Right ventricle myocardium inferior (tissue), 1 donor: ENCODE results near the gene CSTF3. TPM values are rescaled to one million over a fixed set of nuclear protein-coding genes. Genes with fewer than 3 reads are reported as not detected.

Experiments used
- ATAC-seq: fragments of 200-7000 bp; cut with Tn5 transposase; one replicate; pipeline ENCODE4 v1.9.1; 2020; ENCODE audit warnings: mild to moderate bottlenecking, moderate library complexity
- DNase-seq: peaks from one replicate; pipeline ENCODE4 v3.0.0; 2021; ENCODE audit errors: missing footprints
- intact Hi-C: fragments of 100-400 bp; cut with DNase I; formaldehyde crosslinking; loops from one replicate; pipeline ENCODE4 v1.11.0; 2022
- total RNA-seq: library from RNA; stranded (reverse); fragmentation: NEBNext Ultra II Directional; extraction: Animal tissue kit (Norgen Biotek cat#: 25700); gene quantifications from one replicate; pipeline ENCODE4 v1.2.1, GENCODE V29; 2021
- donor health status: DM: no; HTN: yes; CAD: no; lungs with severe emphysema.

CSTF3 gene
- total RNA-seq, 1 donor from 2014 or later, result 12.6 TPM

DNA sequence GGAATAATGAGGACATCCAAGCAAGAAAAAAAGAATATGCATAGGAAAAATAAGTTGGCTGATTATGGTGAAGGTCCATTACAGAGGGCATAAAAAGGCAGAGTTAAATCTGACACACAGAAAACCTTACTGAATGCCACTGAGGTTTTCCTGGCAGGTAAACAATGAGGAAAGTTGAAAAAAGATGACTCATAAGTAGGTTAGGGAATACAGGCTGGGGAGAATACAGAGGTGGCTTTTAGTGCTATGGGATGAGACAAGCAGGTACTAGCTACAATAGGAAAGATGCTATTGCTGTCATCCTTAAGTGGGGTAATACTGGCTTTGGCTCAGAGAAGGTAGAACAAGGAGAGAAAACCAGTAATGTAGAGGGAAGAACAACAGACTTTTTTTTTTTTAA is 44.7 kb downstream of the CSTF3 start:
- intact Hi-C loops, result no loop called here
- DNase-seq (no peak), ATAC-seq (no peak)

DNA sequence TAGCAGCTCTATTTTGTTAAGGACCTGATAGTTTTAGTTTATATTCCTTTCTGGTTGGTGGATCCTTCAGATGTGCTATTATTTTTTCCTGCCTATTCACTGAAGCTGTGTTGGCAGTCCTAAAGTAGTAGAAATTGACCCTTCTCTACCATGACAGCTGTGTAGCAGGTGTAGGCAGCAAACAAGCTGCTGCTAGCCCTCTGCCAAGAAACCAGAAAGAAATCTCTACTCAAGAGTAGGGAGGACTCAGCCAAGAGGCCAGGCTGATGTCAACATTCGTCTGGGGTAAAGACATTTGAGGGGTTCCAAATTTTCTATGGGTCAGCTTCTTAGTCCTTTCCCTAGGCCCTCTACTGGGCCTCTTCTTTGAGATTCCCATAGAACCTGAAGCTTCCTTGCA is 51.2 kb downstream of the CSTF3 start:
- ATAC-seq, result peak; percentile 74
- intact Hi-C loops, result no loop called here
- DNase-seq, result no peak

DNA sequence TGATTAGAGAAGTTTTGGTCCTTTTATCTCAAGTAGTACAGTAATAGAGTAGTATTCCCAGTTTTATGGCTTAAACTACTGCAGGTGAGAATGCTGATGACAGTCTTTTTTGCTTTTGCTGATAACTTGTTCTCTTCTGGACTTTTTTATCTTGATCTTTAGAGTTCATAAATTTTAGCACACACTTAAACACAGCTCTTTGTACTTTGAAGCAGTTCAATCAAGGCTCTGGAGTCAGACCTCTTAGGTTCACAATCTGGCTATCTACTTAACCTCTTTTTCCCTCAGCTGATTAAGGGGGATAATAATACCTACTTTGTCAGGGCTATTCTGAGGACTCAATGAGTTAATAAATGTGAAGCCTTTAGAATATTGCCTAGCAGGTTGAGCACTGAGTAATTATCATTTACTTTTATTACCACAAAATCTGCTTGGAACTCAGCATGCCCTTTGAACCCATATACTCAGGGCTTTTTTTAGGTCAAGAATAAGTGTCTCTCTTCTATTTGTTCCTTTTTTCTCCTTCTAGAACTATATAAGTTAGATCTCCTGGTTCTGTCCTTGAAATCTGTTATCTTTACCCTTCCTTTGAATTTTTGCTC is 51.9 kb downstream of the CSTF3 start:
- ATAC-seq (no peak), DNase-seq (no peak)
- intact Hi-C loops, result no loop called here

DNA sequence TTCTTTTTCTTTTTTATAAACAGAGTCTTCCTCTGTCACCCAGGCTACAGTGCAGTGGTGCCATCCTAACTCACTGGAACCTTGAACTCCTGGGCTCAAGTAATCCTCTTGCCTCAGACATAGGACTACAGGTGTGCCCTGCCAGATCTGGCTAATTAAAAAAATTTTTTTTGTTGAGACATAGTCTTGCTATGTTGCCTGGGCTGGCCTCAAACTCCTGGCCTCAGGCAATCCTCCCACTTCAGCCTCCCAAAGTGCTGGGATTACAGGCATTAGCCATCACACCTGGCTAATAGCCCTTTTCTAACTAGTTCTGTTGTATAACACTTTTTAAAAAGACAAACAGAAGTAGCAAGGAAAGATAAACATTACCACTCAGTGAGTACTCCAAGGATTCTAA is 57.4 kb downstream of the CSTF3 start:
- DNase-seq (no peak), ATAC-seq (no peak)
- intact Hi-C loops, result no loop called here

DNA sequence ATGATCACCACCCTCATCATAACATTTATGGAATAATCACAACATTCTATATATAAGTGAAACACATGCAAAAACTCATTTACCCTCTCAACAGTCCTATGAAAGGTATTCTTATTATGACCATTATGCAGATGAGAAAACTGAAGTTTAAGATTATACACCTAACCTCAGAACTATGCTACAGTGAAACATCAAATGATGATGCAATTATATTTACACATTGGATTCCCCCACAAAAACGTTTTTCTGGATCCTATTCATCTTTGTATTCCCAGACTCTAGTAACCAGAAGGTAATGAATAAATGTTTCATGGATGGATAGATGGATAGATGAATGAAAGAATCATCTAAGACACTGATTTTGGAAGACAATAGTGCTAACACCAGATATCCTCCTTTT is 67.1 kb downstream of the CSTF3 start:
- intact Hi-C loops, result no loop called here
- no peak for DNase-seq
- ATAC-seq, result no peak

DNA sequence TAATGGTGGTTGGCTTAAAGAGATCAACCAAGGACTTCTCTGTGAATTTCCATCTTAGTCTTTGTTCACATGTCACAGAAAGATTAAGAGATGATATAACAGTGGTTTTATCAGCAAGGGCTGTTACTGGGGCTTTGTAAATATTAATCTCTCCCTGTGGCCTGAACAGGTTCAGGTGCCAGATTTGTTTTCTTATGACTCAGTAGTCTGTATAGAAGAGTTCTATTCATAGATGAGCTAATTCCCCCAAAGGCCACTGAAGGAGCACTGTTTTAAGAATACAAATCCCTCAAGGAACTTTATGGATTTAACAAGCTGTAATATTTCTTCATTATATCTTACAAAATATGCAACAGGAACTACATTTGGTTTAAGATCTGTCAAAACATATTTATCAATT is 71.5 kb downstream of the CSTF3 start:
- ATAC-seq, result no peak
- intact Hi-C loops, result no loop called here
- no peak for DNase-seq

DNA sequence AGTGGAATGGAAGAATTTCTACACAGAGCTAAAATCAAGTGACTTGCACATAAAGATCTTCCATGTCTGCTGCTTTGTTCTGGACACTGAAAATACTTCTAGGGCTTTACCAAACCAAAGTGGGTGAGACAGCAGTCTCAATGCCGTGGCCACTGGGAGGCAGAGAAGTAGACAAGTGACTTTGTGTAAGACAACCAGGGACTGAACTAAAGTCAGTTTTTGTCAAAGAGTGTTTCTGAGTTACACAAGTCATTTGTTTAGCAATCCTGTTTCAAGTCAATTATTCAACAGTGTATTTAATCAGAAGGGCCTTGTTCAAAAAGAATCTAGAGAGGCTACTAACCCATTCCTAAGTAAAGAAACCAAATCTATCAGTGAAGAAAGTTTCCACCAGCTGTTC is 75.3 kb downstream of the CSTF3 start:
- intact Hi-C loops, result no loop called here
- ATAC-seq (no peak), DNase-seq (no peak)

DNA sequence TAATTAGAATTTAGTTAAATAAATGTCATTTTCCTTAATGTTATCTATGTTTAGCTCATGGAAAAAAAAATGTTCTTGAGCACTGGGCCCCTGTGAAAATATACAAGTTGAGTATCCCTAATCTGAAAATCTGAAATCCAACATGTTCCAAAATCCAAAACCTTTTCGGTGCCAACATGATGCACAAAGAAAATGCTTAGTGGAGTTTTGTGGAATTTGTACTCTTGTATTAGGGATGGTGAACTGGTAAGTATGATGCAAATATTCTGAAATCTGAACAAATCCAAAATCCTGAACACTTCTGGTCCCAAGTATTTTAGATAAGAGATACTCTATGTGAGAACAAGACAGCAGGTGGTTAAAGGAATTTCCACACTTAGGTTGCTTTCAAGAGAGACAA is 77.4 kb downstream of the CSTF3 start:
- intact Hi-C loops, result no loop called here
- ATAC-seq (no peak), DNase-seq (no peak)

DNA sequence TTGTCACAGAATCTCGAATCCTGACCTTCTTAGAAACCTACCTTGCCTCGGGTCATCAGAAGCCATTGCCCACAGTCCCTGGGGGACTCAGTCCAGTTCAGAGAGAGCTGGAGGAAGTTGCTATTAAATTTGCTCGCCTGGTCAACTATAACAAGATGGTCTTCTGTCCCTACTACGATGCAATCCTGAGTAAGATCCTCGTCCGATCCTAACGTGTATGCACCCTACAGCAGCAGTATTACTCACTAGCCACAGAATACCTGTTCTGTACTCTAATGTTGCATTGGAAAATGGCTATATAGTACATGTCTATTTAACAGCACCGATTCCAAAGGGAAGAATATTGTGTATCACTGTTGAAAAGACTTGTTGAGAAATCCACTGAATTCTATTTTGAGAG is 88.8 kb downstream of the CSTF3 start:
- no peak for ATAC-seq
- intact Hi-C loops, result no loop called here
- no peak for DNase-seq

DNA sequence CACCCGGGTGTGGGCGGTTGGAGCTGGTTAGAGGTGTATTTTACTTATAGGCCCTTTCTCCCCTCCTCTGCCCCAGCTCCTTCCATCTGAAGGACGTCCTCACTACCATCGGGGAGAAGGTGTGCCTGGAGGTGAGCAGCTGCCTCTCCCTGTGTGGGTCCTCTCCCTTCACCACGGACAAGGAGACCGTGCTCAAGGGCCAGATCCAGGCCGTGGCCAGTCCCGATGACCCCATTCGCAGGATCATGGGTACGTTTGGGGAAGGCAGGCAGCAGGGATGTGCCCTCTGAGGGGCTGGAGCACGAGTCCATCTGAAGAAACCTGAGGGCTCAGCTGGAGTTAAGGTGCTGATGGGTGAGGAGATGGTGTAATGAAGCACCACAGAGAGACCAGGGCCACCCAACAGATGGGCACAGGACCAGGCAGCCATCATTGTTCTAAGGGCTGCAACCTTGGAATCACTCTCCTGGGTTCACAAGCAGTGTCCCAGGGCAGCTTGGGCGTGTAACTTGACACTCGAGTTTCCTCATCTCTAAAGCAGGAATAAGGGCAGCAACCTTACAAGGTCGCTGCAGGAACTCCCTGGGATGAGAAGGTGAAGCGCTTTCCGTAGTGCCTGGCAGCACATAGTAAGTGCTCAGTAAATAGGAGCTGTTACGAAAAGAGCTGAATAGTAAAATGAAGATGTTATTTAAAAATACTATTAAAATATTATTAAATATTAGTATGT is 92.5 kb downstream of the CSTF3 start:
- no peak for DNase-seq
- ATAC-seq, result no peak
- intact Hi-C loops, result loop anchor here (10.0 kb wide), 1 partner anchor 264 kb away; no protein-coding TSS in a partner anchor

DNA sequence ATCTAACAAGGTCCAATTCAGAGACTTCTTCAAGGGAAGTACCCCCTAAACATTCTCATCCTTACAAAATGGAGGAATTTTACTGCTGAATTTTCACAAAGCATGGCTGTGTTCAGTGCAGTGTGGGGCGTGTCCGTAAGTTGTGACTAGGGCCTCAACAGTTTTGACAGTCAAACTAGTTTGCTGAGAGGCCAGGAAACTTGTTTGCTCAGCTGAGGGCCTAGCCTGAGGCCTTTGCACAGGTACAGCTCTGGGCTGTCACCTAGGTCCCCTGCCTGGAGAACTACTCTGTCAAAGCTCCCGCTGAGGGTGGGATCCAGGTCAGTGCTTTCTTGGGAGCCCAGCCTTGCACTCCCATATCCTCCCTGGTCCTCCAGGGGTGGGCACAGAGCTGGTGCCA is 94.0 kb downstream of the CSTF3 start:
- intact Hi-C loops, result loop anchor here (10.0 kb wide), 1 partner anchor 262 kb away; no protein-coding TSS in a partner anchor
- no peak for ATAC-seq
- no peak for DNase-seq

DNA sequence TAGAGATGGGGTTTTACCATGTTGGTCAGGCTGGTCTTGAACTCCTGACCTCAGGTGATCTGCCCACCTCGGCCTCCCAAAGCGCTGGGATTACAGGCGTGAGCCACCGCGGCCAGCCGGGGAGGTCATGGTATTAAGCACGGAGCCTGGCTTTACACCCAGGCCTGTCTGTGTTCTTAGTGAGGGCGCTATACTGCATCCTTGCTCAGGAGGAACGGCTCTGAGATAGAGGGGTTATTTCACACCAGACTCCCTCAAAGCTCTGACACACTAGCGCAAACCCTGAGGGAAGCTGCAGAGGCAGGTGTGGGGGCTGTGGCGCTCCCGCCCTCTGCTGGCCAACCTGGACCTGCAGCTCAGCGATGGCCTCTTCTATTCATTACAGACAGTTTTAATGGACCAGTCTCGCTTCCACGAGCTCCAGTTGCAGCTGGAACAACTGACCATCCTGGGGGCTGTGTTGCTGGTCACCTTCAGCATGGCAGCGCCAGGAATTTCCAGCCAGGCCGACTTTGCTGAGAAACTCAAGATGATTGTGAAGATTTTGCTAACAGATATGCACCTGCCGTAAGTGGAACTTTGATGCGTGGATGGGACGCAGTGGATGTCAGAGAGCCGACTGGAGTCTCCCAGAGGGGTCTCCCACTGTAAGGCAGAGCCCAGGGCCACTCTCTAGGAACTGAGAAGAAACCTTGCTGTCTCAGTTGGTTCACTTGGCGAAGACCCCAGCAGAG is 95.7 kb downstream of the CSTF3 start:
- peak; percentile 86 for DNase-seq
- peak; percentile 73 for ATAC-seq
- intact Hi-C loops, result loop anchor here (2.0 to 10.0 kb wide), 2 partner anchors 103 to 261 kb away; no protein-coding TSS in a partner anchor

DNA sequence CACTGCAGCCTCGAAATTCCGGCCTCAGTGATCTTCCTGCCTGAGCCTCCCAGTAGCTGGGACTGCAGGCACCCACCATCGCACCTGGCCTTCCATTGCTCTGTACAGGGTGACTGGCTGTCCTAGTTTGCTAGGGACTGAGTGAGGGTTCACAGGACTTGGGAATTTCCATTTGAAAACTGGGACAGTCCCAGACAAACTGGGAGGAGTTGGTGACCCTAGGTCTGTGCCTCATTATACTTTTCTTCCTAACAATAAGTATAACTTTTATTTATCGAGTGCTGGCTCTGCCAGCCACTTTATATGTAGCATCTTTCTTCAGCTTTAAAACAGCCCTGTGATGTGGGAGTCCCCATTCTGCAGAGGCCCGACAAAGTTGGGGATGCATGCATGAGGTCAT is 96.4 kb downstream of the CSTF3 start:
- DNase-seq (no peak), ATAC-seq (no peak)
- intact Hi-C loops, result loop anchor here (2.0 to 10.0 kb wide), 2 partner anchors 102 to 260 kb away; no protein-coding TSS in a partner anchor

DNA sequence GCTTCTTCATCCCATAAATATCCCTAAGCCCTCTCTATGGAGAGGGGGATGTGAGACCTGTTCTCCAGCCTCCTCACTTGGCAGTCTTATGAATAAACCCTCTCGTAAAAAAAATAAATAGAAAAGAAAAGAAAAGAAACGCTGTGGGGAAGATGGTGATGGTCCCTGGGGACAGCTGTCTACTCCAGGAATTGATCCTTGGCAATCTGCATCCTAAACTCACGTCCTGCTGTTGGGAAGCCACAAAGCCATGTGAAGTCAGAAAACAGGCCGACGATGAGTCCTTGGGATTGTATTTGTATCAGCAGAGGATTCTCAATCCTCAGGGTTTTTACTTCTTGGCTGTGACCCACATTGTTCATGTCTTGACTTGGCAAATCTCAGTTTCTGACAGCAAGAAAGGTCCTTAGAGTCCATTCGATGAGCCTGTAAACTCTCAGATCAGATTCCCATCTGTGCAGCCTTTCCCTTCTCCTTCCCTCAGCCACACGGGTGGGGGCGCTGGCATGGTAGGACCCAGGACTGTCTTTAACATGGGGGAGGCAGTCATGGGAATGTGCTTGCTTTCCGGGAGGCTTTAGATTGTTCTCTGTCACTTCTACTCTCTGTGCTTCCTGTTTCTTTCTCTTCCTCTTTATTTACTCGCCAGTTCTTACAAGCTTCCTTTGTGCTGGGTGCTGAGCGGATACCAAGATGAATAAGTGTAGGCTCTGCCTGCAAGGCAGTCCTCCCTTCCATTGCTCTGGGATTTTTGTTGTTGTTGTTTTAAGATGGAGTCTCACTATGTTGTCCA is 97.1 kb downstream of the CSTF3 start:
- peak; percentile 23 for ATAC-seq
- DNase-seq, result no peak
- intact Hi-C loops, result loop anchor here (2.0 to 10.0 kb wide), 2 partner anchors 101 to 259 kb away; no protein-coding TSS in a partner anchor

DNA sequence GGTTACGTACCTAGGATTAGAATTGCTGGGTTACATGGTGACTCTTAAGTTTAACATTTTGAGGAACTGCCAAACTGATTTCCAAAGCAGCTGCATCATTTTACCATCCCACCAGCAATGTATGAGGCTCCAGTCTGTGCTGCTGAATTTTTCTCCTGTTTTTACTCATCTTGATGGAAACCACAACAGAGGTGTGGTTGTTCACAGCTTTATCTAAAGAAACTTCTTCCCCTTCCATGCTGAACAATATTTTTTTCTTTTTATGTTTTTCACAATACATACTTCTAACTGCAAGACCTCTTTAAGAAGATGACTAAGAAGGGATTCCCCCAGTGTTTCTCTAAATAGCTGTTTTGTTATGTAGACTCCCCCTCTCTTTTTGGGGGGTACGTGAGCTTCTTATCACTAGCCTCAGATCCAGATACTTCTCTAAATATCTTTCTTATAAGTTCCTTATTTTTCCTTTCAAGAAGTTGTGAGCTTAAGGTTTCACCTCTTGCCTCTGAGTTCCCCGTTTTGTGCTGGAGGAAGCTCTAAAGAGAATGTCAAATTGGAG is 97.9 kb downstream of the CSTF3 start:
- DNase-seq, result no peak
- intact Hi-C loops, result loop anchor here (10.0 kb wide), 1 partner anchor 259 kb away; no protein-coding TSS in a partner anchor
- ATAC-seq, result peak; percentile 28

DNA sequence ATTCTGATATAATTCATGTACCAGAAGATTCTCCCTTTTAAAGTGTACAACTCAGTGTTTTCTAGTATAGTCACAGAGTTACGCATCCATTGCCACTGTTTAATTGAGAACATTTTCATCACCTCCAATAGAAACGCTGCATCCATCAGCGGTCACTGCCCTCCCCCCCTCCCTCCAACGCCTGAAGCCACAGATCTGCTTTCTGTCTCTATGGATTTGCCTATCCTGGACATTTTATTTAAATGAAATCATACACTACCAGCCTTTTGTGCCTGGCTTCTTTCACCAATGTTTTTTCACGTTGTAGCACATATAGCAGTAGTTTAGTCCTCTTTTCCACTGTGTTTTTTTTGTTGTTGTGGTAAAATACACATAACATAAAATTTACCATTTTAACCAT is 99.1 kb downstream of the CSTF3 start:
- no peak for DNase-seq
- intact Hi-C loops, result loop anchor here (10.0 kb wide), 1 partner anchor 257 kb away; no protein-coding TSS in a partner anchor
- no peak for ATAC-seq

DNA sequence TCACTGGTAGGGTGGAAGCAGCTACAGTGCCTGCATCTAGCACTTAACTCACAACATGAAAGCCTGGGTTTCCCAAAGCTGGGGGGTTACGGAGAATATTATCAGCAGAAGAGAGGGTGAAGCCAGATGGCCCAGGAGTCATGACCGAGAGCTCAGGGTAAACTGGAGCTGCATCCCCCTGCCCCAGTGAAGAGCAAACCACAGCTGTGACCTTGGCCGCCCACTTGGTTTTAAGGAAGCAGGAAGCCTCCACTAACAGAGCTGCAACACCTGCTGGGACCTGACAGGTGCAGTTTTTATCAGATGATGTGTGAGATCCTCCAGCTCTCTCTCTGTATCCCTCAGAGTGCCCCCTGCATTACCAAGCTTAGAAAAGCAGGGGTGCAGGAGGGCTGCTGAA is 101.0 kb downstream of the CSTF3 start:
- no peak for DNase-seq
- intact Hi-C loops, result loop anchor here (10.0 kb wide), 1 partner anchor 255 kb away; no protein-coding TSS in a partner anchor
- ATAC-seq, result no peak

DNA sequence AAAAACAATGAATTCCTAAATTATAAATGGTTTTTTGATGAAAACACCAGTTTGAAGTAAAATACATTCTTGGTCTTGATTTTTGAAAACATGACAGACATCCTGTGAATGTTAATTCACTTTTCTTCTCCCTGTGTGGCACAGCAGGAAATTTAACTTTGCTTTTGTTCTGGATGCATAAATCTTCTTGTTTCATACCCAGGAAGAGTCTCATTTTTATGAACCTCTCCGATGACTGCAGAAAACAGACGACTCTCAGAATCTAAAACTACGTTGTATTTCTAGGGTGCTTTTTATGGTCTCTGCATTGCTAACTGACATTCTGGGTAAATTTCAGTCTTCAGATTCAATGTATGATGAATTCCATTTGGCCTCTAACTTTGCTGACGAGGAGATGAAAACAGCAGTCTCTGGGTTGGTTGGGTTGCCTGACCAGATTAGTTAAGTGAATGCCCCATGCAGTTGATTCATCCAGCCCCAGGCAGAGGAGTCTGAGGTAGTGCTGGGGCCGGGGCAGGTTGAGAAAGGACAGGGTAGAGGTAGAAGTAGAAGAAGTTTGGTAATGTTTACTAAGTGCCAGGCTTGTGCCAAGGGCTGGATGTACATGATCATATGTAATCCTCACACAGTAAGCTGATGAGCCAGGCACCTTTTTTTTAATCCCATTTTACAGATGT is 101.8 kb downstream of the CSTF3 start:
- ATAC-seq (no peak), DNase-seq (no peak)
- intact Hi-C loops, result loop anchor here (10.0 kb wide), 1 partner anchor 255 kb away; no protein-coding TSS in a partner anchor
